HG03060 (cell line): ENCODE measurements around the gene ADAMTS4.
A peak's percentile ranks its signal among the peaks of the same experiment; 100 is the strongest.

Source experiments
- ATAC-seq: cut with Tn5 transposase; IDR thresholded peaks from one replicate; pipeline ENCODE4 v1.9.1; 2021; ENCODE audit warnings: low read depth, moderate number of reproducible peaks; ENCODE audit not compliant: unreplicated experiment

The ADAMTS4 gene

GRCh38 chr1:161175771-161176453 is 22.9 kb downstream of the ADAMTS4 start:
- no peak for ATAC-seq

GRCh38 chr1:161174911-161175310 is 23.9 kb downstream of the ADAMTS4 start:
- ATAC-seq, result no peak

GRCh38 chr1:161173711-161174110 is 25.1 kb downstream of the ADAMTS4 start:
- ATAC-seq, result no peak

GRCh38 chr1:161172776-161173376 is 26.0 kb downstream of the ADAMTS4 start:
- no peak for ATAC-seq

GRCh38 chr1:161172349-161172748 is 26.5 kb downstream of the ADAMTS4 start:
- no peak for ATAC-seq

- no peak for ATAC-seq
These were observed 27.2 kb downstream of the ADAMTS4 start for GRCh38 chr1:161171696-161172095.

- no peak for ATAC-seq
These were observed 27.7 kb downstream of the ADAMTS4 start for GRCh38 chr1:161171191-161171590.

GRCh38 chr1:161168906-161169305 is 29.9 kb downstream of the ADAMTS4 start:
- no peak for ATAC-seq

- no peak for ATAC-seq
These were observed 31.9 kb downstream of the ADAMTS4 start for GRCh38 chr1:161166669-161167548.

GRCh38 chr1:161165742-161166668 is 32.8 kb downstream of the ADAMTS4 start, which contains the start of gene PPOX:
Gene PPOX (plus strand): TSS chr1:161166426. CDS start chr1:161166848, 422 bp downstream.
- peak; percentile 97 for ATAC-seq

- ATAC-seq, result no peak
These were observed 33.8 kb downstream of the ADAMTS4 start for GRCh38 chr1:161164901-161165610.

- ATAC-seq, result no peak
These were observed 35.1 kb downstream of the ADAMTS4 start for GRCh38 chr1:161163793-161164192.

GRCh38 chr1:161162806-161163205 is 36.0 kb downstream of the ADAMTS4 start:
- ATAC-seq, result no peak

GRCh38 chr1:161162052-161162451 is 36.8 kb downstream of the ADAMTS4 start:
- no peak for ATAC-seq

GRCh38 chr1:161161652-161162051 is 37.2 kb downstream of the ADAMTS4 start:
- no peak for ATAC-seq

- ATAC-seq, result no peak
These were observed 38.1 kb downstream of the ADAMTS4 start for GRCh38 chr1:161160671-161161145.

- no peak for ATAC-seq
These were observed 39.0 kb downstream of the ADAMTS4 start for GRCh38 chr1:161159913-161160243.

- ATAC-seq, result peak; percentile 82
These were observed 39.6 kb downstream of the ADAMTS4 start, which contains the start of gene USP21 for GRCh38 chr1:161159087-161159912. Gene USP21 (plus strand): TSS chr1:161159500. CDS start chr1:161160641, 1,141 bp downstream.
